Esophagus muscularis mucosa (tissue), 4 donors: ENCODE data around the gene TUT4. TPM values are rescaled to one million over a fixed set of nuclear protein-coding genes. Genes with fewer than 3 reads are reported as not detected.

Source experiments
- DNase-seq: peaks from one replicate; pipeline ENCODE4 v3.0.0-alpha.2; 2017; ENCODE audit errors: extremely low spot score
- H3K27ac ChIP-seq, 4 donors: fragments of 200-600 bp; sonication (generic); replicated peaks in 1 of 4; 1 replicate in 3 of 4; 2 replicates in 1 of 4; pipeline ENCODE4 v1.5.1; 2016 to 2019; ENCODE audit warnings: mild to moderate bottlenecking in 1 of 4
- H3K27me3 ChIP-seq, 4 donors: fragments of 200-600 bp; sonication (generic); one replicate each; pipeline versions ENCODE4 v1.5.1 to v1.6.0; 2016 to 2019
- H3K36me3 ChIP-seq, 4 donors: fragments of 200-600 bp; sonication (generic); one replicate each; pipeline ENCODE4 v1.5.1; 2016 to 2019
- H3K4me1 ChIP-seq, 4 donors: fragments of 200-600 bp; sonication (generic); one replicate each; pipeline ENCODE4 v1.5.1; 2016 to 2019
- H3K4me3 ChIP-seq, 4 donors: fragments of 200-600 bp; sonication (generic); 1 replicate in 2 of 4; 2 replicates in 2 of 4; pipeline ENCODE4 v1.5.1; 2016 to 2019; ENCODE audit warnings: mild to moderate bottlenecking in 4 of 4, moderate library complexity in 1 of 4
- H3K9me3 ChIP-seq, 4 donors: fragments of 200-600 bp; sonication (generic); 1 replicate in 3 of 4; 2 replicates in 1 of 4; pipeline ENCODE4 v1.5.1; 2016 to 2019
- EP300 ChIP-seq: sonication (generic); formaldehyde crosslinking; IDR thresholded peaks from one replicate; pipeline ENCODE4 v1.6.1; 2017; ENCODE audit warnings: antibody characterized with exemption
- POLR2A ChIP-seq: fragments of 450-650 bp; IDR thresholded peaks from one replicate; pipeline ENCODE4 v1.6.1; 2017; ENCODE audit warnings: antibody characterized with exemption, moderate library complexity, mild to moderate bottlenecking, low read depth
- POLR2AphosphoS5 ChIP-seq, 2 donors: sonication (generic); formaldehyde crosslinking; IDR thresholded peaks; one replicate each; pipeline ENCODE4 v1.6.1; 2017; ENCODE audit warnings: antibody characterized with exemption in 2 of 2
- WGBS: methylation state at CpG from one replicate; pipeline ENCODE4 v1.1.5; 2018; 5-methylcytosine and 5-hydroxymethylcytosine counted together
- intact Hi-C: fragments of 100-400 bp; cut with DNase I; formaldehyde crosslinking; loops from one replicate; pipeline ENCODE4 v1.15.1; 2023
- total RNA-seq, 4 donors: library from RNA; depleted of rRNA; stranded (reverse); fragments of >200 nt; gene quantifications; one replicate each; pipeline versions ENCODE4 v1.1.0 to v1.2.1, GENCODE V29; 2016
- TF ChIP-seq, protein P1 (sequence below), 3 experiments: fragments of 200-600 bp in 2 of 3; fragments of 450-650 bp in 1 of 3; sonication (generic) in 2 of 3; IDR thresholded peaks; one replicate each; pipeline ENCODE4 v1.5.1; 2017 to 2019; ENCODE audit warnings: antibody characterized with exemption in 3 of 3, mild to moderate bottlenecking in 2 of 3, moderate library complexity in 1 of 3

TUT4 gene
- total RNA-seq, 4 donors from 2014 or later = 32.3 to 58.6 (median 42.7) TPM

DNA sequence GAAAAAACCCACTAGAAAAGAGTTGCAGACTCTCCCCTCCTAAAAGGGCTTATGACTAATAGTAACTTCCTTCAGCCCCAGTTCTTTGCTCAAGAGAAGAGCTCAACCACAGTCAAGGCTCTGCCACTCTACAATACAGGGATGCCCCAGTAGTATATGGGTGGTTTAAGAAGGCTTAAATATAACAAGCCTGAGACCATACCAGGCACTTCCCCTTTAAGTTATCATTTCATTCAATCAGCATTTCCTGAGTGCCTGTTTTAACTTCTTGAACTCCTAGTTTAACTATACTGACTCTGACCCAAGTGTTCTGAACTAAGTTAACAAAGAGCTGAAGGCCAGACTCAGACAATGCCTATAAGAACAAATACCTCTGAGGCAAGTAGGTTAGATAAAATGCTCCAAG lies 128.7 kb downstream of the TUT4 start:
- H3K36me3 ChIP-seq = peaks cover 22 to 86% (median 50%) of the 10 kb centered on the region in 4 donors
- no peak for TF ChIP-seq POLR2A
- no peak for TF ChIP-seq POLR2AphosphoS5 (IDR thresholded peaks at IDR 0.05)
- no peak for TF ChIP-seq EP300
- intact Hi-C loops = no loop called here
- DNase-seq = no peak
- H3K27ac ChIP-seq = no peak overlapping the region
- H3K9me3 ChIP-seq = no peaks in the 10 kb centered on the region
- no peaks in the 10 kb centered on the region for H3K27me3 ChIP-seq
- H3K4me1 ChIP-seq = peaks cover 0 to 2% (median 0%) of the 10 kb centered on the region in 4 donors
- H3K4me3 ChIP-seq = no peak overlapping the region

- H3K9me3 ChIP-seq = no peaks in the 10 kb centered on the region
- H3K27me3 ChIP-seq = no peaks in the 10 kb centered on the region
- no peak overlapping the region for H3K27ac ChIP-seq
- H3K36me3 ChIP-seq = peaks cover 26 to 89% (median 52%) of the 10 kb centered on the region in 4 donors
- TF ChIP-seq POLR2AphosphoS5 (IDR thresholded peaks at IDR 0.05) (no peak), POLR2A (no peak), EP300 (no peak)
- TF ChIP-seq, protein P1, sequence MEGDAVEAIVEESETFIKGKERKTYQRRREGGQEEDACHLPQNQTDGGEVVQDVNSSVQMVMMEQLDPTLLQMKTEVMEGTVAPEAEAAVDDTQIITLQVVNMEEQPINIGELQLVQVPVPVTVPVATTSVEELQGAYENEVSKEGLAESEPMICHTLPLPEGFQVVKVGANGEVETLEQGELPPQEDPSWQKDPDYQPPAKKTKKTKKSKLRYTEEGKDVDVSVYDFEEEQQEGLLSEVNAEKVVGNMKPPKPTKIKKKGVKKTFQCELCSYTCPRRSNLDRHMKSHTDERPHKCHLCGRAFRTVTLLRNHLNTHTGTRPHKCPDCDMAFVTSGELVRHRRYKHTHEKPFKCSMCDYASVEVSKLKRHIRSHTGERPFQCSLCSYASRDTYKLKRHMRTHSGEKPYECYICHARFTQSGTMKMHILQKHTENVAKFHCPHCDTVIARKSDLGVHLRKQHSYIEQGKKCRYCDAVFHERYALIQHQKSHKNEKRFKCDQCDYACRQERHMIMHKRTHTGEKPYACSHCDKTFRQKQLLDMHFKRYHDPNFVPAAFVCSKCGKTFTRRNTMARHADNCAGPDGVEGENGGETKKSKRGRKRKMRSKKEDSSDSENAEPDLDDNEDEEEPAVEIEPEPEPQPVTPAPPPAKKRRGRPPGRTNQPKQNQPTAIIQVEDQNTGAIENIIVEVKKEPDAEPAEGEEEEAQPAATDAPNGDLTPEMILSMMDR (IDR thresholded peaks at IDR 0.05) = no peak
- no peak for DNase-seq
- WGBS = 52% methylated on average over 9 of the region's 9 CpGs
- H3K4me3 ChIP-seq = no peak overlapping the region
- intact Hi-C loops = no loop called here
- peaks cover 0 to 2% (median 0%) of the 10 kb centered on the region in 4 donors for H3K4me1 ChIP-seq
Observed at GRCh38 chr1:52423771-52424170, 129.1 kb downstream of the TUT4 start.

GRCh38 chr1:52423055-52423454 lies 129.8 kb downstream of the TUT4 start:
- Histone ChIP-seq H3K27me3 (no peaks in the 10 kb centered on the region), H3K27ac (no peak overlapping the region), H3K4me1 (peaks cover 0 to 2% (median 0%) of the 10 kb centered on the region in 4 donors), H3K4me3 (no peak overlapping the region), H3K36me3 (peaks cover 31 to 89% (median 58%) of the 10 kb centered on the region in 4 donors), H3K9me3 (no peaks in the 10 kb centered on the region)
- intact Hi-C loops = no loop called here
- WGBS = 94% methylated on average over 2 of the region's 2 CpGs
- no peak for TF ChIP-seq EP300
- TF ChIP-seq, protein P1 (IDR thresholded peaks at IDR 0.05) = no peak
- no peak for TF ChIP-seq POLR2A
- TF ChIP-seq POLR2AphosphoS5 (IDR thresholded peaks at IDR 0.05) = no peak
- no peak for DNase-seq

GRCh38 chr1:52420713-52421112 lies 132.2 kb downstream of the TUT4 start:
- no peak overlapping the region for H3K27ac ChIP-seq
- TF ChIP-seq POLR2A (no peak), POLR2AphosphoS5 (IDR thresholded peaks at IDR 0.05) (no peak), EP300 (no peak)
- TF ChIP-seq, protein P1 (IDR thresholded peaks at IDR 0.05) = no peak
- no peak overlapping the region for H3K4me3 ChIP-seq
- peaks cover 0 to 2% (median 0%) of the 10 kb centered on the region in 4 donors for H3K4me1 ChIP-seq
- intact Hi-C loops = no loop called here
- WGBS = 94% methylated on average over 1 of the region's 1 CpG
- no peak for DNase-seq
- H3K36me3 ChIP-seq = peaks cover 50 to 95% (median 76%) of the 10 kb centered on the region in 4 donors
- H3K27me3 ChIP-seq = no peaks in the 10 kb centered on the region
- H3K9me3 ChIP-seq = no peaks in the 10 kb centered on the region

DNA sequence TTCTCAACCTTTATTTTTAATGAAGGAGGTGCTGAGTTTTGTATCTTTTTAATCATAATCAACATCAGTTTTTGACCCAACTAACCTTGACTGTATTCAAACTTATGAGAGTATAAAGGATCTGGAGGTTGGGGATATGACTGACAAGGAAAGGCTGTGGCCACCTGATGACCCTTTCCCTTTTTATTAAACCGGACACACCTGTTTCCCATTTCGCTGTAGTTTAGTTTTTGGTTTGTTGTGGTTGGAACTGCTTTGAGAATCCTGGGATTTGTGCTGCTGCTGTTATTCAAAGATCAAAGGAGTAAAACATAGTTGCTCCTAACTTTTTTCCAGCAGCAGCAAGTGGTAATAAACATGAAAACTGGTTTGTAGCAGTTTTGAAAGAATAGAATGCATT lies 136.1 kb downstream of the TUT4 start:
- intact Hi-C loops = no loop called here
- Histone ChIP-seq H3K27me3 (no peaks in the 10 kb centered on the region), H3K27ac (no peak overlapping the region), H3K36me3 (peaks cover 71 to 100% (median 90%) of the 10 kb centered on the region in 4 donors), H3K4me1 (no peaks in the 10 kb centered on the region), H3K4me3 (no peak overlapping the region), H3K9me3 (no peaks in the 10 kb centered on the region)
- DNase-seq = no peak
- TF ChIP-seq EP300 = no peak
- TF ChIP-seq POLR2AphosphoS5 (IDR thresholded peaks at IDR 0.05) = no peak
- TF ChIP-seq POLR2A = no peak
- TF ChIP-seq, protein P1 (IDR thresholded peaks at IDR 0.05) = no peak
- whole genome bisulfite sequencing = 72% methylated on average over 2 of the region's 2 CpGs
